ENCODE results near the gene MB.

MB gene

GRCh38 chr22:35578836-35579575, 38.1 kb downstream of the MB start:
- in situ Hi-C loops (cut with MboI; ENCODE audit: low sequenced_read_pairs) = loop anchor here (10.0 kb wide), 1 partner anchor 74 kb away; no protein-coding TSS in a partner anchor

GRCh38 chr22:35577799-35578659, 39.1 kb downstream of the MB start:
- in situ Hi-C loops (cut with MboI; ENCODE audit: low sequenced_read_pairs) = loop anchor here (10.0 kb wide), 1 partner anchor 73 kb away; no protein-coding TSS in a partner anchor

- in situ Hi-C loops (cut with MboI; ENCODE audit: low sequenced_read_pairs) = loop anchor here (10.0 kb wide), 1 partner anchor 72 kb away; no protein-coding TSS in a partner anchor
Measured at GRCh38 chr22:35576671-35577070, 40.5 kb downstream of the MB start.

- in situ Hi-C loops (cut with MboI; ENCODE audit: low sequenced_read_pairs) = loop anchor here (10.0 kb wide), 1 partner anchor 70 kb away; no protein-coding TSS in a partner anchor
Measured at GRCh38 chr22:35575116-35575748, 41.9 kb downstream of the MB start.

GRCh38 chr22:35572556-35572955, 44.6 kb downstream of the MB start:
- in situ Hi-C loops (cut with MboI; ENCODE audit: low sequenced_read_pairs) = loop anchor here (10.0 kb wide), 1 partner anchor 68 kb away; no protein-coding TSS in a partner anchor

- in situ Hi-C loops (cut with MboI; ENCODE audit: low sequenced_read_pairs) = loop anchor here (10.0 kb wide), 1 partner anchor 66 kb away; no protein-coding TSS in a partner anchor
Measured at GRCh38 chr22:35570686-35571194, 46.4 kb downstream of the MB start.

GRCh38 chr22:35569916-35570315, 47.2 kb downstream of the MB start:
- in situ Hi-C loops (cut with MboI; ENCODE audit: low sequenced_read_pairs) = loop anchor here (10.0 kb wide), 1 partner anchor 65 kb away; no protein-coding TSS in a partner anchor

- in situ Hi-C loops (cut with MboI; ENCODE audit: low sequenced_read_pairs) = no loop called here
Measured at GRCh38 chr22:35568751-35569739, 48.1 kb downstream of the MB start.

- in situ Hi-C loops (cut with MboI; ENCODE audit: low sequenced_read_pairs) = no loop called here
Measured at GRCh38 chr22:35567351-35568141, 49.6 kb downstream of the MB start.

- in situ Hi-C loops (cut with MboI; ENCODE audit: low sequenced_read_pairs) = no loop called here
Measured at GRCh38 chr22:35564975-35565867, 51.9 kb downstream of the MB start.

- in situ Hi-C loops (cut with MboI; ENCODE audit: low sequenced_read_pairs) = no loop called here
Measured at GRCh38 chr22:35563211-35563610, 53.9 kb downstream of the MB start.

GRCh38 chr22:35561796-35562526, 55.2 kb downstream of the MB start:
- in situ Hi-C loops (cut with MboI; ENCODE audit: low sequenced_read_pairs) = no loop called here

GRCh38 chr22:35560824-35561223, 56.3 kb downstream of the MB start:
- in situ Hi-C loops (cut with MboI; ENCODE audit: low sequenced_read_pairs) = no loop called here

GRCh38 chr22:35560366-35560765, 56.8 kb downstream of the MB start:
- in situ Hi-C loops (cut with MboI; ENCODE audit: low sequenced_read_pairs) = no loop called here

GRCh38 chr22:35559354-35560005, 57.6 kb downstream of the MB start:
- in situ Hi-C loops (cut with MboI; ENCODE audit: low sequenced_read_pairs) = no loop called here

- in situ Hi-C loops (cut with MboI; ENCODE audit: low sequenced_read_pairs) = no loop called here
Measured at GRCh38 chr22:35558719-35559118, 58.4 kb downstream of the MB start.

- in situ Hi-C loops (cut with MboI; ENCODE audit: low sequenced_read_pairs) = no loop called here
Measured at GRCh38 chr22:35558031-35558430, 59.1 kb downstream of the MB start.

All from HL-60/S4 treated with phorbol 12-myristate 13-acetate at 8.2 ng/mL for 4 days and 3 days (cell line).